PC-3 (cell line): ENCODE measurements around the gene ZNF532.

Experiments
- EZH2phosphoT487 ChIP-seq: fragments of 300-600 bp; sonication (generic); IDR thresholded peaks from 2 replicates; pipeline ENCODE4 v1.6.1; 2018; ENCODE audit warnings: mild to moderate bottlenecking, antibody characterized with exemption, low read length, borderline replicate concordance
- TF ChIP-seq, protein P1 (sequence below): fragments of 300-600 bp; sonication (generic); conservative IDR thresholded peaks from 2 replicates; pipeline ENCODE4 v1.5.1; 2017; ENCODE audit warnings: antibody characterized with exemption, low read depth, mild to moderate bottlenecking, low read length

DNA sequence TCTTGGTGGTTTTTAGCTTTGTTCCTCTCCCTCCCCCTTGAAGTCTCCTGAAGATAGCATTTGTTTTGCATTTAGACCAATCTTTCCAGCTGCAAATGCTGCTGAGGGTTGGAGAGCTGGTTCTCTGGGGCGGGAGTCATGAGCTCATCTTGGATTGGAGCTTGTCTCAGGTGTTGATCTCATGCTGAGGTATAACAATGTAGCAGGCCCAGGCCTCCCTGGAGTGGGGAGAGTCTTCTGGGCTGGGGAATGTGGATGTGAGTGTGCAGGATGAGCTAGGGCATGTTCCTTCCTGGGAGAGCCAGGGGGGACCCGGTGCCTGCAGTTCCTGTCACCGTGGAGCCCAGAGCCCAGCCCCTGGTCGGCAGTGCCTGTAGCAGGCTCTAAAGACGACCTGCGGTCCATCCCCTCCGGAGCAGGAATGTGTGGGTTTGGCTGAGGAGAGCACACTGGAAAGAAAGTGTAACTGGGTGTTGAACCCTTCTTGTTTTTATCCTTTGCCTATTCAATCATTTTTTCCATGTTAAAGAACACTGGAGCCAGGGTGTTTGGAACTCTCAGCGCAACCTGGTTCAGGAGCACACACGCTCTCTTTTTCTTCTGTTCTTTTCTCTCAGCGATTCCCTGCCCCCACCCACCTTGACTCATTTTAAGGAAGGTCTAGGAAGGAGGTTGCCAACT, 2.7 kb downstream of the ZNF532 start:
- no peak for TF ChIP-seq EZH2phosphoT487
- TF ChIP-seq, protein P1, sequence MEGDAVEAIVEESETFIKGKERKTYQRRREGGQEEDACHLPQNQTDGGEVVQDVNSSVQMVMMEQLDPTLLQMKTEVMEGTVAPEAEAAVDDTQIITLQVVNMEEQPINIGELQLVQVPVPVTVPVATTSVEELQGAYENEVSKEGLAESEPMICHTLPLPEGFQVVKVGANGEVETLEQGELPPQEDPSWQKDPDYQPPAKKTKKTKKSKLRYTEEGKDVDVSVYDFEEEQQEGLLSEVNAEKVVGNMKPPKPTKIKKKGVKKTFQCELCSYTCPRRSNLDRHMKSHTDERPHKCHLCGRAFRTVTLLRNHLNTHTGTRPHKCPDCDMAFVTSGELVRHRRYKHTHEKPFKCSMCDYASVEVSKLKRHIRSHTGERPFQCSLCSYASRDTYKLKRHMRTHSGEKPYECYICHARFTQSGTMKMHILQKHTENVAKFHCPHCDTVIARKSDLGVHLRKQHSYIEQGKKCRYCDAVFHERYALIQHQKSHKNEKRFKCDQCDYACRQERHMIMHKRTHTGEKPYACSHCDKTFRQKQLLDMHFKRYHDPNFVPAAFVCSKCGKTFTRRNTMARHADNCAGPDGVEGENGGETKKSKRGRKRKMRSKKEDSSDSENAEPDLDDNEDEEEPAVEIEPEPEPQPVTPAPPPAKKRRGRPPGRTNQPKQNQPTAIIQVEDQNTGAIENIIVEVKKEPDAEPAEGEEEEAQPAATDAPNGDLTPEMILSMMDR, result no peak
